KOPT-K1 (cell line): ENCODE measurements around the gene TLNRD1.
A peak's percentile ranks its signal among the peaks of the same experiment; 100 is the strongest.
"Not testable (repeated sequence)": the region's sequence is repeated elsewhere in the genome, so short reads cannot be mapped to it uniquely, and the experiment has no call there.

Experiments used
- H3K27ac ChIP-seq: fragments of 200-600 bp; sonication (generic); 2 replicates; pipeline ENCODE4 v1.5.1; 2016; ENCODE audit warnings: antibody characterized with exemption, mild to moderate bottlenecking, low read depth, low read length; ENCODE audit not compliant: poor library complexity, severe bottlenecking
- H3K36me3 ChIP-seq: fragments of 200-600 bp; sonication (generic); 2 replicates; pipeline ENCODE4 v1.5.1; 2017; ENCODE audit warnings: antibody characterized with exemption, mild to moderate bottlenecking, low read length, moderate library complexity; ENCODE audit not compliant: insufficient read depth
- H3K9me3 ChIP-seq: fragments of 200-600 bp; sonication (generic); 2 replicates; pipeline ENCODE4 v1.5.1; 2017; ENCODE audit warnings: antibody characterized with exemption, low read length, mild to moderate bottlenecking; ENCODE audit not compliant: insufficient read depth, poor library complexity, severe bottlenecking

Gene TLNRD1

DNA sequence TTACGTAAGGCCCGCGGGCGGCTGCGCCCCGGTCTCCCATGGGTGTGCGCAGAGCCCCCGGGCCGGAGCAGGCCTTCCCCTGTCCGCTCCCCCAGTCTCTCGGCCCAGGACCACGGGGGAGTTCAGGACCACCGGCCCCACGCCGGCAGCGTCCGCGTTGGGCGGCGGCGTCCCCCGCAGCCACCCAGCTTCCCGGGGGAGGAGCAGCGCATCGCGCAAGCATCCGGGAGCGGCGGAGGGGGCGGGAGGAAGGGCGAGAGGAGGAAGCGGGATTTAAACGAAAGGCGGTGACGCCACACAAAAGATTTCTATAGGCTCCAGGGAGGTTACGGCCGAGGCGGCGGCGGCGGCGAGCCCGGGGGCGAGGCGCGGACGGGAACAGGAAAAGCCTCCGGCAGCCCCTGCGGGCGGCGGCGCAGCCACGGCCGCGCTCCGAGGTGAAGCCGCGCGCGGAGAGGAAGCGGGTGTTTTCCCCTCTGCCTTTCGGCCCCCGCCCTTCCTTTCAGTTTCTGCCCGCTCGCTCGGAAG lies at the start of gene TLNRD1:
TSS of gene TLNRD1 (plus strand) at position 300 of the 528 bp plus-strand sequence. CDS start 1,349 bp downstream, outside the sequence.
- Histone ChIP-seq H3K36me3 (peaks cover 24% of the 10 kb centered on the region; the same call in 1 of the 2 replicates), H3K9me3 (no peaks in the 10 kb centered on the region), H3K27ac (peak within 1 kb of the TSS; percentile 93)

DNA sequence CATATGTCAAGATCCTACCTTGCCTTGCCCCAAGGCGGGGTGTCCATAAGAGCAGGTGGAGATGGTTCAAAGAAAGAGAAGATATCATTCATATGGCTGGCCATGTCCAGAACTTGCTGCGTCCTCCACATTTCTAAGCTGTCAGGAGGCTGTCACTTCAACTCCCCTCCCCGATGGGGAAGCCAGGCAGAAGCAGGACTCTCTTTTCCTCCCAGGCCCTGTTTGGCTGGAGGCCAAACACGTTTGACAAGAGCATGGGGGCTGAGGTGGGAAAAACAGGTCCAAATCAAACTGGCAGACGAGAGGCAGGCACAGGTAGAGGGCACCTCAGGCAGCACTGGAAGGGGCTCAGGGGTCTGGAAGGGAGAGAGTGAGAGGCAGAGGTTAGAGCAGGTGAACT lies 48.8 kb upstream of the TLNRD1 start:
- Histone ChIP-seq H3K36me3 (peaks cover 17% of the 10 kb centered on the region), H3K9me3 (no peaks in the 10 kb centered on the region), H3K27ac (no peak overlapping the region)

DNA sequence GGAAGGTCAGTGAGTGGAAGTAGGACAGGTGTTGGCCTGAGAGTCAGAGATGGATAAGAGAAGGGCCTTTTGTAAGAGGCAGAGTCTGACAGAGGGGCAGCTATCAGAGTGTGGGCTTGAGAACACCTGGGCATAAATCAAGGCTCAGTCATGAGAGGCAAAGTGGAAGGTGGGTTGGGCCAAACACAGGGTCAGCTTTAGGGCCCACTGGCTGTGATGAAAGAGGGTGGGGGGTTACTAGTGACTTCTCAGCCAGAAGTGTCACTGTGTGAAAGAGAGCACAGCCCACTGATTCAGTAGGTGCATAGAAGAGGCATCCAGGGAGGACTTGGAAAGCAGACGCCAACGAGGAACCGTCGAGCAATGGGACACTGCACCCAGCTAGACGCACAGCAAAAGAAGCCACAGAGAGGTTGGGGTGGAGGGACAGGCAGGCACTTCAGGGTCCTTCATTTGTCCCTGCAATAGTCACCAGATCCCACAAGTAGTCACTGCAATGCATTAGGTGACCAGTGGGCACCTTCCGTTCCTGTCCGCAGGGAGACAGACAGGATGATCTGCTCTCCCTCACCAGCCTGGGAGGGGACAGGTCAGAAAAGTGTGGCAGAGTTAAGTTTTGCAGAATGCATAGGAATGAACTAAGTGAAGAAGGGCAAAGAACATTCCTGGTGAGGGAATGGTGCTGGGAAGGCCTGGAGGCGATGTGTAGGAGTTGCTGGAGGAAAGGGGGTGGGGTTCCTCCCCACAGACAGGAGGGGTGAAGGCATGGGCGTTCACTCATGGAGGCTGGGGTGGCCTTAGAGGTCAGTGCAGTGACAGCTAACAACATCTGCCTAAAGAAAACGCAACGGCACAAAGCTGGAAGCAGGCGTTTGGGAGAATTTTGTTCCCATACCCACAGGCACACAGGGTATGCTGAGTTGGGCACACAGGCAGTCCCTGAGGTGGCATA lies 47.4 kb upstream of the TLNRD1 start:
- Histone ChIP-seq H3K27ac (no peak overlapping the region), H3K9me3 (no peaks in the 10 kb centered on the region), H3K36me3 (peaks cover 4% of the 10 kb centered on the region; the same call in 1 of the 2 replicates)

DNA sequence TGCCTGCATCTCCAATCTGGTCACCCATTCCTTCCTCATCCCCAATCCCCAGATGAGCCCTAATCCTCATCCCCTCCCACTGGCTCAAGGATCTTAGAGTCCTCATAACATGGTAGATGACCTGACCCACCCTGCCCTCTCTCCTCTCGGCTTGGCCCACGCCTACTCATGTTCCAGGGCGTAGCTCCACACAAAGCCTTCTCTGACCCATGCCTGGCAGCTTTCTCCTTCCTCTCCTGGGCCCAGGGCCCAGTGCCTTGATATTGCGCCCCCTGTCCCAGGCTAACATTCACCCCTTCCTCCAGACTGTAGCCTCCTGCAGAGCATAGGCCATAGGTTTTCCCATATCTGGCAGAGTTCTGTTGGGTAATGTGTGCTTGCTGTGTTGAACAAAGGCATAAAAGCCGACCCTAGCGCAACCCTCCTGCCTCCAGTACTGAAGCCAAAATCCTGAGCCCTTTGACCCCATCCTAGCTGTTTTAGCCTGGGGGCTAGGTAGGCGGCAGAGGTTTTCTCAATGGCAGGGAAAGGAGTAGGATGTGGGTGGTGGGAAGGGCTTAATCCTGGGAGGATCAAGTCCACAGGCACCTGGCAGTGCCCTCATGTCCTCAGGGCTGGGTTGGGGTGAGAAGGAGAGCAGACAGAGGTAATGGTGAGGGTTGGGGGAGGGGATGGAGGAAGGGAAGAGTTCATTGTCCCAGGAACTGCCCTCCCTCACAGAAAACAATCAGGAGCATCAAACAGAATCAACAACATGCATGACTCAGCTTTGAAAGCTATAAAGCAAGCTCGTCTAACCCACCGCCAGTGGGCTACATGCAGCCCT lies 46.6 kb upstream of the TLNRD1 start:
- H3K27ac ChIP-seq = no peak overlapping the region
- peaks cover 5% of the 10 kb centered on the region; the same call in 1 of the 2 replicates for H3K36me3 ChIP-seq
- no peaks in the 10 kb centered on the region for H3K9me3 ChIP-seq

DNA sequence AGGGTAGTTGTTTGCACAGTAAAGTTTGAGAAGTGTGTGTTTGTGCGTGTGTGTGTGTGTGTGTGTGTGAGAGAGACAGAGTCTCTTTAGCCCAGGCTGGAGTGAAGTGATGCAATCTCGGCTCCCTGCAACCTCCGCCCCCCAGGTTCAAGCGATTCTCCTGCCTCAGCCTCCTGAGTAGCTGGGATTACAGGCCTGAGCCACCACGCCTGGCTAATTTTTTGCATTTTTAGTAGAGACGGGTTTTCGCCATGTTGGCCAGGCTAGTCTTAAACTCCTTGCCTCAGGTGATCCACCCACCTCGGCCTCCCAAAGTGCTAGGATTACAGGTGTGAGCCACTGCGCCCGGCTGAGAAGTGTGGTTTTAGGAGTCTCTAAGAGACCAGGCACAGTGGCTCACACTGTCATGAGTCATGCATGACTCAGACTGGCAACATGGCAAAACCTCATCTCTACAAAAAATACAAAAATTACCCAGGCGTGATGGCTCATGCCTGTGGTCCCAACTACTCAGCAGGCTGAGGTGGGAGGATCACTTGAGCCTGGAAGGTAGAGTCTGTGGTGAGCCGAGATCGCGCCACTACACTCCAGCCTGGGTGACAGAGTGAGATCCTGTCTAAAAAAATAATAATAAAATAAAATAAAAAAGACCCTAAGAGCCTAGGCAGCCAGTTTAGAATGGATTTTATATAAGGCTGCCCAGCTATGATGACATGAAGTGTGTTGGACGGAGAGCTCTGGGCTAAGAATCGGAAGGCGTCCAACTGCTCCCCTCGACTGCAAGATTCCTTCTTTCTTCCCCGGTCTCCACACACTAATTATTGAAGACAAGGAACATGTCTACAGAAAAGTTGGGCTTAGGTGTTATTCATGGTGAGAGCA lies 44.9 kb upstream of the TLNRD1 start:
- H3K36me3 ChIP-seq = peaks cover 16% of the 10 kb centered on the region; the same call in 1 of the 2 replicates
- not testable (repeated sequence) for H3K27ac ChIP-seq

DNA sequence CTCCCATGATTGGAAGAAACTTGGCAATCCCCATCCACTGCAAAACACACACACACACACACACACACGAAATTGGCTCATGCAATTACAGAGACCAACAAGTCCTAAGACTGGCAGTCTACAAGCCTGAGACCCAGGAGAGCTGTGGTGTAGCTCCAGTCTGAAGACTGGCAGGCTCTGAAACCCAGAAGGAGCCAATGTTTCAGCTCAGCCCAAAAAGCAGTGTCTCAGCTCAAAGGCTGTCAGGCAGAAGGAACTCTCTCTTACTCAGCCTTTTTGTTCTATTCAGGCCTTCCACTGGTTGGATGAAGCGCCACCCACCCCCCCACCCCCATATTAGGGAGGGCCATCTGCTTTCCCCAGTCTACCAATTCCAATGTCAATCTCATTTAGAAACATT lies 43.2 kb upstream of the TLNRD1 start:
- Histone ChIP-seq H3K9me3 (no peaks in the 10 kb centered on the region), H3K36me3 (peaks cover 16% of the 10 kb centered on the region; the same call in 1 of the 2 replicates), H3K27ac (no peak overlapping the region)

More for the DNA sequence above, 44.9 kb upstream of the TLNRD1 start:
- H3K9me3 ChIP-seq = not testable (repeated sequence)

DNA sequence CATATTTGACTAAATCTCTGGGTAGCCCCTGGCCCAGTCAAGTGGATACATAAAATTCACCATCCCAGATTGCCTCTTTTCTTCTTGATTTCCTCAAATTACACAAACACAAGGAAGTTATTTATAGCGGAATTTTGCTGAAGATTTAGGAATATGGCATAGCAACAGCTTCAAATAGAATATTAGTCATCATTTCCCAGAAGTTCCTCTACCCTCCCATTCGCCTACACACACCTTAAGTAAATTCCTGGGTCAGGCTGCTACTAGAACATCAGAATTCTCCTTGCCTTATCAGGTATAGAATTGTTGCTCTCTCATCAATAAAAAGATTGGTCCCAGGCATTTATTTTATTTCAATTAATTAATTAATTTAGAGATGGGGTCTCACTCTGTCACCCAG lies 42.7 kb upstream of the TLNRD1 start:
- no peaks in the 10 kb centered on the region for H3K9me3 ChIP-seq
- H3K27ac ChIP-seq = no peak overlapping the region
- H3K36me3 ChIP-seq = peaks cover 16% of the 10 kb centered on the region; the same call in 1 of the 2 replicates

DNA sequence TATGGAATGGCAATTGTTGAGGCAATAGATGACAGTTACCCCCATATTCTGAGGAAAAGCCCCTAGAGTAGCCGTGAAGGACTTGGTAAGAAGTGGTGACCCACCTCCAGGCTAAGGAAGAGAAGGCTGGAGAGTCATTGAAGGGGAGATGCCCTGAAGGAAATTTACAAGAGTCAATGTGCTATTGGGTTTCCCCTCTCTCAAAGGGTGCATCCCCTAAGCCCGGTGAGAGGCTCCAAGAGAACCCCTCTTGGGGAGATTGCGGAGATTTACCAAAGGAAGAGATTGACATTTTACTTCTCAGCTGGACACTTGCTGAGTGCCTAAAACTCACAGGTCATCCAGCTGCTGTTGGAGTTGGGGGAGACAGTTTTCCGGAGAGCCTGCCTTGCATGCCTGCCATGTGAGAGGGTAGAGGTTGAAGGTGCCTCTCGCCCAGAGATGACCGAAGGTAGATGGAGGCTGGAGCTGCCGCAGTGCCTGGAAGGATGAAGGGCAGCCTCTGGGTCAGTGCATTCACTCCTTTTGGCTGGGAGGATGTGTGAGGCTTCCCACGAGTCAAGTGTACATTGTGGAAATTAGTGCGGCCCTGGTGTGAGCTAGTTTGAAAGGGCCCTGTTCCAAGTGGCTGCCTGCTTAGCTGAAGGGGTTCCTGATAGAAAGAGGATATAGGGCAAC lies 41.8 kb upstream of the TLNRD1 start:
- H3K36me3 ChIP-seq = peaks cover 16% of the 10 kb centered on the region; the same call in 1 of the 2 replicates
- no peak overlapping the region for H3K27ac ChIP-seq
- no peaks in the 10 kb centered on the region for H3K9me3 ChIP-seq

DNA sequence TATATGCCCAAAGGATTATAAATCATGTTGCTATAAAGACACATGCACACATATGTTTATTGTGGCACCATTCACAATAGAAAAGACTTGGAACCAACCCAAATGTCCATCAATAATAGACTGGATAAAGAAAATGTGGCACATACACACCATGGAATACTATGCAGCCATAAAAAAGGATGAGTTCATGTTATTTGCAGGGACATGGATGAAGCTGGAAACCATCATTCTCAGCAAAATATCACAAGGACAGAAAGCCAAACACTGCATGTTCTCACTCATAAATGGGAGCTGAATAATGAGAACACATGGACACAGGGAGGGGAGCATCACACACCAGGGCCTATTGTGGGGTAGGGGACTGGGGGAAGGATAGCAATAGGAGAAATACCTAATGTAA lies 35.3 kb upstream of the TLNRD1 start:
- not testable (repeated sequence) for H3K9me3 ChIP-seq, H3K27ac ChIP-seq
- peaks cover 24% of the 10 kb centered on the region for H3K36me3 ChIP-seq

DNA sequence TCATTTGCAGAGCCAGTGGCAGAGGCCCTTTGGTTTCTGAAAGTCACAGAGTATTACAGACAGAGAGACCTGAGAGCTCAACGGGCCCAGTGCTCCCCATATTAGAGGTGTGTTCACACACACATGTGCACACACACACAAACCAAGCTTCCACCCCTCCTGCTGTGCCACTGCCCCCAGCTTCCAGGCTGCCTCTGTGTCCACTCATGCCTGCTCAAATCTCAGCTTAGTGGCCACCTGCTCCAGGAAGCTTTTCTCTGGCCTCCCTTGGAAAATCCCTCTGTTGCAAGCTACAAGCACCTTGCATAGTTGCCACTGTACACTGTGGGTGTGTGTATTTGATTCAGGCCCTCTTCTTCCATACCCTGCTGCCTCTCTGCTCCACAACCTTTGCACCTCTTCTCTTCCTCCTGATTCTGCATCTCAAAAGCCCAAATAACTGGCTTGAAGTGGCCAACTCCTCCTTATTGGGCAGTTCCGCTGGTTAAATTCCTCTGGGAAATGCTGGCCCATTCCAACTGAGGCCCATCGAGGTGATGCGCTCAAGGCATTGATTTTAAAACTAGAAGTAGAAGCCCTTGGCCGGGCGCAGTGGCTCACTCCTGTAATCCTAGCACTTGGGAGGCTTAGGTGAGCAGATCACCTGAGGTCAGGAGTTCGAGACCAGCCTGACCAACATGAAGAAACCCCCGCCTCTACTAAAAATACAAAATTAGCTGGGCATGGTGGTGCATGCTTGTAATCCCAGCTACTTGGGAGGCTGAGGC lies 34.1 kb upstream of the TLNRD1 start:
- Histone ChIP-seq H3K9me3 (no peaks in the 10 kb centered on the region), H3K27ac (no peak overlapping the region), H3K36me3 (peaks cover 28% of the 10 kb centered on the region)

DNA sequence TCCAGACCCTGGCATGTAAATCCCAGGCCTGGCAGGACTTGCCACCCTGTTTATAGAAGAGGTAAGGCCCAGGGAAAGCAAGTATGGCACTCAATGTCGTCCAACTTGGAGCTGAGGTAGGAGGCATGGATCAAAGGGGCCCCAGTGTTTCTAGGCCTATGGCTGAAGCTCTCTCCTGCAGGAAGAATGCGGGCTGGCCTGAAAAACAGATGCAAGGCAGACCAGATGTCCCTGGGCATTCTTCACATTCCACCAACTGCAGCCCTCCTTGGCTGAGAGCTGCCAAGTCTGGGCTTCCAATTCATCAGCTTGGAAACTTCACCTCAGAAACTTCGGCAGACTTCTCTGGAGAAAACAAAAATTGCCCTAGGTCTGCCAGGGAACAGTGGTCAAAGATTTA lies 33.3 kb upstream of the TLNRD1 start:
- H3K36me3 ChIP-seq = peaks cover 28% of the 10 kb centered on the region
- H3K9me3 ChIP-seq = no peaks in the 10 kb centered on the region
- no peak overlapping the region for H3K27ac ChIP-seq

DNA sequence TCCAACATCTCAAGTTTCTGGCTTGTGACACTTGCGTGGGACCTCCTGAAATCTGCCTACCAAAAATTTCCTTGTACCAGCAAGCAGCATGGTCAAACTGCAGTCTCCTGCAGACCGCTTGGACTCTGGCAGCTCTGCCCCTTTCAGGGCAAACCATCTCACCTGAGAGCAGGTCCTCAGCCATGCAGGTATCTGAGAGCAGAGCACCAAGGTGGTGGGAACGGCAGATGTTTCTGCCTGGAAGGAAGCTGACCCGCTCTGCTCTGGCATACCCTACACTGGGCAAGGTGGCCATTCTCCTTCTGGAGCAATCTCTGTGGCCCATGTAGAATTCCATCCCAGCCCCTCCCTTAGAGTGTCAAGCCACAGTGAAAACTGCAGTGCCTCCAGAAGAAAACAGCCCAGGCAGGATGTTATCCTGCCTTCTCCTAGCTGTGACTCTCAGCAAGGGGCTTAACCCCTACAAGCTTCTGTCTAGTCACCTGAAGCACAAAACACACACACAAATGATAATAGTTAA lies 32.7 kb upstream of the TLNRD1 start:
- Histone ChIP-seq H3K27ac (no peak overlapping the region), H3K9me3 (no peaks in the 10 kb centered on the region), H3K36me3 (peaks cover 28% of the 10 kb centered on the region)

DNA sequence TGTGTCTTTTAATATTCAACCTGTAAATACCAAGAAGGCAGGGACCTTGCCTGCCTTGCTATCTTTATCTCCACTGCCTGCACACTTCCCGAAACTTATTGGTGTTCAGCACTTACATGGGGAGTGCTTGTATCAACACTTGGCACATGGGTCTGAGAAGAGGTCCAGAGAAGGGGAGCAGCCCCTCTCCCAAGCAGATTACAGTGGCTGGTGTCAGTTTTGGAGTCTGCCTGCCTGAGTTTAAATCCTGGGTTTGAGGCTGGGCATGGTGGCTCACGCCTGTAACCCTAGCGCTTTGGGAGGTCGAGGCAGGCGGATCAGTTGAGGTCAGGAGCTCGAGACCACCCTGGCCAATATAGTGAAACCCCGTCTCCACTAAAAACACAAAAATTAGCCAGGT lies 31.4 kb upstream of the TLNRD1 start:
- H3K36me3 ChIP-seq = peaks cover 33% of the 10 kb centered on the region
- no peak overlapping the region for H3K27ac ChIP-seq

More for the DNA sequence above, 31.4 kb upstream of the TLNRD1 start:
- no peaks in the 10 kb centered on the region for H3K9me3 ChIP-seq
